Subcutaneous abdominal adipose tissue (tissue), 5 donors: ENCODE measurements around the gene EGFR.

ENCODE experiments used
- H3K27ac ChIP-seq: one replicate; pipeline ENCODE4 v1.7.0; 2013; ENCODE audit warnings: low read depth, mild to moderate bottlenecking, inconsistent platforms, low read length, moderate library complexity
- H3K27me3 ChIP-seq, 5 donors: one replicate each; pipeline ENCODE4 v1.7.0; 2013; ENCODE audit warnings: low read length in 5 of 5, inconsistent platforms in 1 of 5; ENCODE audit not compliant: control insufficient read depth in 5 of 5, insufficient read depth in 4 of 5
- H3K36me3 ChIP-seq, 5 donors: one replicate each; pipeline ENCODE4 v1.7.0; 2013; ENCODE audit warnings: low read length in 5 of 5; ENCODE audit not compliant: control insufficient read depth in 5 of 5, insufficient read depth in 5 of 5
- H3K4me1 ChIP-seq, 5 donors: one replicate each; pipeline ENCODE4 v1.7.0; 2013; ENCODE audit warnings: low read length in 5 of 5, mild to moderate bottlenecking in 3 of 5, moderate library complexity in 1 of 5; ENCODE audit not compliant: control insufficient read depth in 5 of 5, insufficient read depth in 5 of 5
- H3K4me3 ChIP-seq, 5 donors: one replicate each; pipeline ENCODE4 v1.7.0; 2013; ENCODE audit warnings: low read length in 5 of 5, low read depth in 1 of 5
- H3K9ac ChIP-seq, 5 donors: one replicate each; pipeline ENCODE4 v1.7.0; 2013; ENCODE audit warnings: low read length in 5 of 5, mild to moderate bottlenecking in 4 of 5, moderate library complexity in 3 of 5
- H3K9me3 ChIP-seq, 5 donors: one replicate each; pipeline ENCODE4 v1.7.0; 2013; ENCODE audit warnings: low read length in 5 of 5; ENCODE audit not compliant: control insufficient read depth in 5 of 5
- donor health status: healthy.
- donor health status: healthy.
- donor health status: healthy.
- donor health status: healthy.
- donor health status: healthy.

EGFR gene

DNA sequence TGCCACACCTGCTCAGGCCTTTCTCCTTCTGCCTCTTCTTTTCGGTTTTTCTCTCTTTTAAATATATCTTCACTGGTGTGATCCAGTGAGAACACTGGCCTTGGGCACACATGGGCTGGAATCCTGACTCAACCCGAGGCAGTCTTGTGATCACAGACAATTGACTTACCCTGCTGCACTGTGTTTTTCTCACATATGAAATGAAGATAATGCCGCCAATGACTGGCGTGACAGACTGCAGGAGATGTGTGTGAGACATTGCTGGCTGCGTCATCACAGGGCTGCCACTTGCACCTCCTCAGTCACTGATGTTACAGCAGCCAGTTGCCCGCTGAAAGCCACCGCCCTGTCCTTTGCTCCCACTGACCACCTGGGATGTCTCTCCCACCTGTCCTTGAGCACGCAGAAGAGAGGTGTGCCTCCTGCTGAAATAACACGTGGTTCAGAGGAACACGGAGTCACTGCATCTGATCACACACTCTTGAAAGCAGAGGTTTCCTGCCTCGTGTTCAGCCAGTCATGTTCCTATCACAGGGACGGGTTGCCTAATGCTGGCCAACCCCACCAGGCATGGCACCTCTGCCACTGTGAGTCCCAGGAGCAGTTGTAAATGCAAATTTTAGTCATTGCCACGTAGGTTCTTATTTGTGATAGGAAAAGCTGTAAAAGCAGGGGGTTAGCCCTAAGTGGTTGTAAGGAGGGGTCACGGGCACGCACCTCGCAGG lies 221.8 kb downstream of the EGFR start:
- H3K27ac ChIP-seq, result no peak overlapping the region

DNA sequence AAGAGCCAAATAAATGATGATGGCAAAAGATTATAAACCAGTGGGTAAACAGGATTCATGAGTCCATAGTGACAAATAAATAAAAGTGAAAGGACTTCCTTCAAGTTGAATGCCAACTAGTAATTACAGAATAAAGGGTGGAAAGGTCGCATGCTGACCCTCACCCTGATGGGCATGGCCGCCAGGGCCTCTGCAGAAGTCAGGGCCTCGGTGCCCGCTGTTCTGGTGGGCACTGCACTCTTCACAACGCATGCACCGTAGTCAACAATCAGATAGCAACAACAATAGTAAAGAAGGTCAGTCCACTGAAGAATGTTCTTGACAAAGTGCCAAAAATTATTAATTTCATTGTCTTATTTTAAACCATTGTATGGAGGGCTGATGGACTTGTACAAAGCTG lies 223.1 kb downstream of the EGFR start:
- no peak overlapping the region for H3K4me3 ChIP-seq
- H3K4me1 ChIP-seq, result peaks cover 0 to 3% (median 0%) of the 10 kb centered on the region in 5 donors
- no peak overlapping the region for H3K27ac ChIP-seq
- H3K9ac ChIP-seq, result no peak overlapping the region
- no peaks in the 10 kb centered on the region for H3K36me3 ChIP-seq
- peaks cover 0 to 5% (median 0%) of the 10 kb centered on the region in 5 donors for H3K27me3 ChIP-seq
- no peaks in the 10 kb centered on the region for H3K9me3 ChIP-seq

More for the DNA sequence above, 221.8 kb downstream of the EGFR start:
- Histone ChIP-seq H3K9ac (no peak overlapping the region), H3K36me3 (no peaks in the 10 kb centered on the region), H3K27me3 (peaks cover 0 to 5% (median 0%) of the 10 kb centered on the region in 5 donors), H3K4me1 (peaks cover 0 to 3% (median 0%) of the 10 kb centered on the region in 5 donors), H3K4me3 (no peak overlapping the region), H3K9me3 (no peaks in the 10 kb centered on the region)

DNA sequence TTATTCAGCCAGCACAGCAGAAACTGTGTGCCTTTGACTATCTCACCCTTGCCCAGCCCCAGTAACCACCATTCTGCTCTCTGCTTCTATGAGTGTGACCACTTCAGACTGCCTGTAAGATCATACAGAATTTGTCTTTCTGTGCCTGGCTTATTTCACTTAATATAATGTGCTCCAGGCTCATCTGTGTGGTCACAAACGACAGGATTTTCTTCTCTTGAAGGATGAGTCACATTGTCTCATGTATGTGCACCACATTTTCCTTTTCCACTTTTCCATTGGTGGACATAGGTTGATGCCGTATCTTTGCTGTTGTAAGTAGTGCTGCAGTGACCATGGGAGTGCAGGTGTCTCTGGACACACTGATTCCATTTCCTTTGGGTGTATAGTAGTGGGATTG lies 223.8 kb downstream of the EGFR start:
- Histone ChIP-seq H3K4me3 (no peak overlapping the region), H3K36me3 (no peaks in the 10 kb centered on the region), H3K9ac (no peak overlapping the region), H3K4me1 (peaks cover 0 to 3% (median 0%) of the 10 kb centered on the region in 5 donors), H3K27ac (no peak overlapping the region), H3K9me3 (no peaks in the 10 kb centered on the region), H3K27me3 (peaks cover 0 to 5% (median 0%) of the 10 kb centered on the region in 5 donors)

DNA sequence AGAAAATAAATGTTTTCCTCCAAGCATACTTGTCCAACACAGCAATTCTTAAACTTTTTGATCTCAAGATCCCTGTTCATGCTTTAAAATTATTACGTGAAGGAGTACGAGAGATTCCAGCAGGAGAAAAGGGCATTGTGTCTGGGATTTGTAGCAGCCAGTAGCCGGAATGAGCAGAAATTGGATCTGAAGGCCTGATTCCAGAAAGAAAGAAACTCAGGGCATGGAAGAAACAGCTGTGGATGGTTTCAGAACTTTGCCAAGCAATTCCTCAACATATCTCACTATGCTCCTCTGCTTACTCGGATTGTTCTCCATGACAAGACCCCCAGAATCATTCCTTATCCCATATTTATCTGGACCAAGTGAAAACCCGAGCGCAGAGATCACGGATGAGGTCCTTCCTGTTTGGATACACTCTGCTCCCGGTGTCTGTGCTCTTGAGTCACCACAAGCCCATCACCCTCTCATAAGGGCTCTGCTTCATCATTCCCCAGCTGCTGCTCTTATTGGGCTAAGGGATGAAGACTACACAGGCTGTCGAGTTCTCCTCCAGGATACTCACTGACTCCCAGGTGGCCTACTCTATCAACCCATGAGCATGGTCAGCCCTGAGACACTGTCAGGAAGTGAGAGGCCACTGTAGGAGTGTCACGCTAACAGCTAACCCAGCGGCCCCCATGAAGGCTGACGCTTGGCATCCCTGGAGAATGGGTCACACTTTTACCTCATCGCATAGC lies 225.4 kb downstream of the EGFR start:
- no peaks in the 10 kb centered on the region for H3K36me3 ChIP-seq
- H3K9ac ChIP-seq, result no peak overlapping the region
- H3K27me3 ChIP-seq, result peaks cover 0 to 5% (median 0%) of the 10 kb centered on the region in 5 donors
- H3K27ac ChIP-seq, result no peak overlapping the region
- peaks cover 0 to 3% (median 0%) of the 10 kb centered on the region in 5 donors for H3K4me1 ChIP-seq
- H3K9me3 ChIP-seq, result no peaks in the 10 kb centered on the region
- no peak overlapping the region for H3K4me3 ChIP-seq

DNA sequence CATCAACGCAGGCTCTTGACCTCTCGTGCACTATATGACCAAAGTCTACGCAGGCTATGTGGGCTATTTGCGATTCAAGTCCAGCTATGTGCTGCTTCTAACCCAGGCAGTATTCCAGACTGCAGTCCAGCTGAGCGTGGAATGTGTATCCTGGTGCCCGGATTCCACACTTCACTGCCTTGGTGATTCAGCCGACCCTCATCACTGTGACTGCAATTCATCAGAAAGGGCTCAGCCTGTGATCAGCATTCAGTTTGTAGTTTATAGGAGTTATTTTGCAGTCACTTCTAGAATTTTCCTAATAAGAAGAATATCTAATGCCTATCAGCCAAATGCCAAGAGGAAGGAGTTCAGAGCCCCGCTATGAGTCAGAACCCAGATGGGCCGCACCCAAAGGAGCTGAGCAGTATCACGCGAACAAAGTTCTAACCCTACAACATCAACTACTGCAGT lies 226.5 kb downstream of the EGFR start:
- Histone ChIP-seq H3K36me3 (no peaks in the 10 kb centered on the region), H3K27me3 (peaks cover 0 to 5% (median 0%) of the 10 kb centered on the region in 5 donors), H3K4me3 (no peak overlapping the region), H3K27ac (no peak overlapping the region), H3K4me1 (peaks cover 0 to 3% (median 0%) of the 10 kb centered on the region in 5 donors), H3K9ac (no peak overlapping the region), H3K9me3 (no peaks in the 10 kb centered on the region)

DNA sequence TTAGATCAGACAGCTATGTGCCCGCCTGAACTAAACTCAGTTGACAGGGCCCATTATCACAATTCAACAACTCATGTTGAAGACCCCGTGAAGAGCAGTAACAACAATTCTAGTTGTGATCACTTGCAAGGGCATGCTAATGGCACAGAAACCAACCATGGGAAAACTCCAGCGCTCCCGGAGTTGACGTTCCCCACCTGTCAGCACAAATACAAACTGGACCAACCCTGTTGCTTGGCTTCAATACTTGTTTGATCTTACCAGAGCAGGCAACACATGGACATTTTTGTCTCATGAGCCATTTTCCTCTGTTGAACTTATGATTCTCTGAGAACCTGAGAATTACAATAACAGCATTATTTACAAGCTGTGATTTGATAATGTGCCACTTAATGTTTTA lies 227.4 kb downstream of the EGFR start:
- no peak overlapping the region for H3K4me3 ChIP-seq
- no peaks in the 10 kb centered on the region for H3K36me3 ChIP-seq
- H3K9ac ChIP-seq, result no peak overlapping the region
- H3K4me1 ChIP-seq, result peaks cover 0 to 3% (median 0%) of the 10 kb centered on the region in 5 donors
- no peaks in the 10 kb centered on the region for H3K9me3 ChIP-seq
- H3K27ac ChIP-seq, result no peak overlapping the region
- peaks cover 0 to 2% (median 0%) of the 10 kb centered on the region in 5 donors for H3K27me3 ChIP-seq

DNA sequence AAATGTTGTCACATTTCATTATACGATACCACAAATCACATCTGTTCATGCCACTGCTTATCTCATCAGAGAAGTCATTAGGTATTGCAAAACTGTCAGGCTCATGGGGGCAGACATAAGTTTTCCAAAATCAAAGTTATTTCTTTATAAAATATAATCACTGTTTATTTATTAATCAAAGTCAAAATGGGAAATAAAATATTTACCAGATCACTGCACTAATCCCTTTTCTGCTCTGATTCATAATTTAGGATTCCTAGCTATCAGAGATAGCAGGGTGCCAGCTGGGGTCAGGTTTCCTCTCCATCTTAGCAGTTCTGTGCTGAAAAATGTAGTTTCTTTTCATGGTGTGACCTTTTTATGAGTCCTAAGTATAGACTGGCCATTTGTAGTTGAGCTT lies 228.6 kb downstream of the EGFR start:
- no peak overlapping the region for H3K9ac ChIP-seq

DNA sequence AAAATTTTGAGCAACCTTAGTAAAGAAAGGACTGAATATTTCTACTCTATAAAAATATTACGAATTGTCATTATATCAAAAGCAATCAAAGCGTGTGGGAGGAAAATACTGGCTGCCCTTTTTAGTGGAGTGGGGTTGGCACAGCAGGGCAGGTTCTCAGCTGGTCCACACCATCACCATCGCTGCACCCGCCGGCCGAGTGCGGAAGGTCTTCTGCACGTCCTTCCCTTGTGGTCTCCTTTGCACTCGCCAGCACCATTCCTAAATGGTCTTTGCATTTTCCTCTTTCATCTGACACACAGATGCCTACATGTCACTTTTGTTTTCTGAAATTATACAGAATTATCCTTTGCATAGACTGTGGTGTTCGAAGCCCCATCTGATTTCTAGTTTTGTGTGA lies 229.7 kb downstream of the EGFR start:
- Histone ChIP-seq H3K9ac (no peak overlapping the region), H3K27me3 (peaks cover 0 to 6% (median 0%) of the 10 kb centered on the region in 5 donors), H3K4me1 (no peaks in the 10 kb centered on the region), H3K4me3 (no peak overlapping the region), H3K36me3 (no peaks in the 10 kb centered on the region), H3K27ac (no peak overlapping the region), H3K9me3 (no peaks in the 10 kb centered on the region)

More for the DNA sequence above, 228.6 kb downstream of the EGFR start:
- Histone ChIP-seq H3K4me1 (no peaks in the 10 kb centered on the region), H3K4me3 (no peak overlapping the region), H3K27ac (no peak overlapping the region), H3K27me3 (peaks cover 0 to 2% (median 0%) of the 10 kb centered on the region in 5 donors), H3K36me3 (no peaks in the 10 kb centered on the region), H3K9me3 (no peaks in the 10 kb centered on the region)

DNA sequence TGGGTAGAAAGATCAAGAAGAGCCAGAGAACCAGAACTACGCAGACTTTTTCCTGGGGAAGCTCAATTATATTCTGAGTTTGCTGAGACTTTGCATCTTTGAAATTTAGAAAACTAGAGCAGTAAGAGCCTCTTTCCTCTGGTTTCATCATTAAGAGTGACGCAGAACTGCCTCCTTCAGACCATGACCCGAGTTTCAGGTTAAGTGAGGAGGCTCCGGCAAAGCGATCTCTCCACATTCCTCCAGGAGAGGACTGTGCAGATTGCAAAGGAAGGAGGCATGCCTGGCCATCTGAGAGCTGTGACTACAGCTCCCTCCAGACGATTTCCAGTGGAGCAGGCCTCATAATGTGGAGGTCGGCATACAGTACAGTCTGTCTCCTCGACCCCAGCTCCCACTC lies 230.5 kb downstream of the EGFR start:
- Histone ChIP-seq H3K4me1 (peaks cover 0 to 3% (median 2%) of the 10 kb centered on the region in 5 donors), H3K27ac (no peak overlapping the region), H3K9me3 (no peaks in the 10 kb centered on the region), H3K27me3 (peaks cover 2 to 6% (median 5%) of the 10 kb centered on the region in 5 donors), H3K9ac (no peak overlapping the region), H3K4me3 (no peak overlapping the region), H3K36me3 (no peaks in the 10 kb centered on the region)

DNA sequence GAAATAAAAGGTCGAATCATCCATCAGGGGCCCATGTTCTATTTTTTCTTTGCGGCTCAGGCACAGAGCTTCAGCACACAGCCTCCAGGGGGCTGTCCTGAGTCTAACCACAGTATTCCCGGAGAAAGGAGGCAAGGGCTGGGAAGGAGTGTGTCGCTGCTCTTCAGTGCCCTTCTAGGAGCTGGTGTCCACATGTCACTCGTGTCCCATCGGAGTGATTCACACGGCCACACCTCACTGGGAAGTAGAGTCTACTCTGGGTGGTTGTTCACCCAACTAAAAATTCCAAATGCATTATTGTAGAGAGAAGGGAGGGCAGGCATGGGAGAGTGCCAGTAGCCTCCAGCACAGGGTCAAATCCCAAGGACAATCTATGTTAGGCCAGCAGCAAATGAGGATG lies 231.5 kb downstream of the EGFR start:
- Histone ChIP-seq H3K9ac (no peak overlapping the region), H3K4me3 (no peak overlapping the region), H3K4me1 (peaks cover 0 to 13% (median 10%) of the 10 kb centered on the region in 5 donors), H3K9me3 (no peaks in the 10 kb centered on the region), H3K27ac (no peak overlapping the region), H3K27me3 (peaks cover 2 to 8% (median 5%) of the 10 kb centered on the region in 5 donors), H3K36me3 (no peaks in the 10 kb centered on the region)
